HepG2 (cell line): Measurements from ENCODE around the gene SCYGR6. TPM values are rescaled to one million over a fixed set of nuclear protein-coding genes. Genes with fewer than 3 reads are reported as not detected.

ENCODE experiments used
- ATAC-seq: fragments of 200-7000 bp; cut with Tn5 transposase; 3 replicates; pipeline ENCODE4 v1.9.1; 2020; ENCODE audit warnings: mild to moderate bottlenecking, moderate library complexity
- BruUV-seq: library from RNA; stranded (reverse); fragments of 400-500 nt; replicated peaks from 2 replicates; lab custom pipeline; 2021; lab: Mats Ljungman, UMichigan
- CTCF ChIA-PET: fragments of 300-600 bp; formaldehyde crosslinking; extraction: SDS; loops from one replicate; lab custom pipeline; 2021; ENCODE audit warnings: low total read pairs, inconsistent platforms, low intra/inter-chr PET ratio; lab: Yijun Ruan, JAX
- POLR2A ChIA-PET: fragments of 350-600 bp; sonication (Branson Sonifier 250); formaldehyde crosslinking; loops from one replicate; lab custom pipeline; 2020; ENCODE audit warnings: antibody characterized with exemption, inconsistent platforms; lab: Yijun Ruan, JAX
- DNase-seq: peaks from one replicate; pipeline ENCODE4 v3.0.0-alpha.2; 2015; ENCODE audit warnings: low spot score
- FAIRE-seq: peaks from 3 replicates; lab custom pipeline; 2011; peaks lifted over from hg19 to GRCh38; lab: Jason Lieb, UNC
- H2AFZ ChIP-seq: one replicate; pipeline ENCODE4 v1.6.1; 2011; ENCODE audit warnings: low read length, inconsistent platforms
- H3K27ac ChIP-seq: fragments of 300-600 bp; 3 replicates; pipeline ENCODE4 v1.8.0; 2011; ENCODE audit warnings: mixed run types, mild to moderate bottlenecking, mixed read lengths, low read length, inconsistent platforms; ENCODE audit not compliant: insufficient read depth; ENCODE audit errors: extremely low read length
- H3K27me3 ChIP-seq, 2 experiments: fragments of 200-600 bp in 1 of 2; 2 replicates in 1 of 2; 3 replicates in 1 of 2; pipeline versions ENCODE4 v1.6.0 to v1.8.0; 2011; ENCODE audit warnings: low read length in 2 of 2, mild to moderate bottlenecking in 2 of 2, moderate library complexity in 2 of 2, inconsistent platforms in 1 of 2; ENCODE audit not compliant: insufficient read depth in 2 of 2, control insufficient read depth in 1 of 2
- H3K36me3 ChIP-seq, 2 experiments: fragments of 200-600 bp in 1 of 2; replicated peaks in 1 of 2; 2 replicates in 1 of 2; 3 replicates in 1 of 2; pipeline versions ENCODE4 v1.5.1 to v1.8.0; 2011; ENCODE audit warnings: low read length in 2 of 2, inconsistent platforms in 1 of 2; ENCODE audit not compliant: insufficient read depth in 2 of 2, control insufficient read depth in 1 of 2
- H3K4me1 ChIP-seq: 2 replicates; pipeline ENCODE4 v1.5.1; 2012; ENCODE audit warnings: low read length, inconsistent platforms; ENCODE audit not compliant: insufficient read depth
- H3K4me2 ChIP-seq: 2 replicates; pipeline ENCODE4 v1.6.0; 2011; ENCODE audit warnings: low read depth, low read length, inconsistent platforms
- H3K4me3 ChIP-seq, 3 experiments: fragments of 200-600 bp in 1 of 3; sonication (generic), shearing (Covaris generic) in 1 of 3; replicated peaks in 1 of 3; 2 replicates each; pipeline ENCODE4 v1.5.1; 2011 to 2016; ENCODE audit warnings: low read length in 3 of 3, inconsistent platforms in 2 of 3, low read depth in 2 of 3, mild to moderate bottlenecking in 2 of 3, control low read depth in 1 of 3, mixed read lengths in 1 of 3; ENCODE audit not compliant: insufficient read depth in 1 of 3
- H3K79me2 ChIP-seq: one replicate; pipeline ENCODE4 v1.6.1; 2011; ENCODE audit warnings: low read length, inconsistent platforms; ENCODE audit not compliant: insufficient read depth
- H3K9ac ChIP-seq: 2 replicates; pipeline ENCODE4 v1.6.0; 2011; ENCODE audit warnings: mild to moderate bottlenecking, low read depth, low read length, inconsistent platforms; ENCODE audit not compliant: insufficient read depth
- H3K9me3 ChIP-seq: 2 replicates; pipeline ENCODE4 v1.5.1; 2012; ENCODE audit warnings: mild to moderate bottlenecking, low read length
- H4K20me1 ChIP-seq: 2 replicates; pipeline ENCODE4 v1.6.0; 2011; ENCODE audit warnings: inconsistent platforms, mild to moderate bottlenecking, low read length, moderate library complexity; ENCODE audit not compliant: insufficient read depth
- KDM3A ChIP-seq: IDR thresholded peaks from 2 replicates; pipeline ENCODE4 v1.6.1; 2018; ENCODE audit warnings: low read depth, missing compliant biosample characterization
- MAZ ChIP-seq, 2 experiments: sonication (generic) in 1 of 2; formaldehyde crosslinking in 1 of 2; IDR thresholded peaks; 2 replicates each; pipeline versions ENCODE4 v1.5.0 to v1.6.1; 2012 to 2020; ENCODE audit warnings: low read depth in 2 of 2, mild to moderate bottlenecking in 2 of 2, borderline replicate concordance in 1 of 2, improper control_type of control experiment in 1 of 2, low read length in 1 of 2, missing genetic modification reagents in 1 of 2, moderate library complexity in 1 of 2
- MBNL3 ChIP-seq: fragments of 250-450 bp; sonication (Bioruptor Pico); conservative IDR thresholded peaks from 2 replicates; pipeline ENCODE4 v1.8.0; 2022; ENCODE audit warnings: mild to moderate bottlenecking, inconsistent platforms
- PRDM4 ChIP-seq: sonication (generic); formaldehyde crosslinking; IDR thresholded peaks from 2 replicates; pipeline ENCODE4 v1.9.0; 2021; ENCODE audit warnings: missing genetic modification reagents, borderline replicate concordance
- RARA ChIP-seq: IDR thresholded peaks from 2 replicates; pipeline ENCODE4 v1.6.1; 2016; ENCODE audit warnings: missing genetic modification reagents, missing compliant biosample characterization
- SMC3 ChIP-seq: IDR thresholded peaks from 2 replicates; pipeline ENCODE4 v1.6.1; 2011; ENCODE audit warnings: low read length, improper control_type of control experiment
- SP1 ChIP-seq, 2 experiments: fragments of 450-650 bp in 1 of 2; sonication (generic) in 1 of 2; formaldehyde crosslinking in 1 of 2; IDR thresholded peaks; 2 replicates each; pipeline versions ENCODE4 v1.4.0 to v1.6.1; 2016 to 2020; ENCODE audit warnings: missing genetic modification reagents in 1 of 2
- ZFP36 ChIP-seq: fragments of 150-350 bp; IDR thresholded peaks from 2 replicates; pipeline ENCODE4 v1.6.1; 2018; ENCODE audit warnings: borderline replicate concordance, low read length, low read depth; ENCODE audit not compliant: partially characterized antibody
- ZNF607 ChIP-seq: sonication (generic); formaldehyde crosslinking; IDR thresholded peaks from 2 replicates; pipeline ENCODE4 v1.5.1; 2020; ENCODE audit warnings: missing genetic modification reagents, mild to moderate bottlenecking, borderline replicate concordance
- ZNF709 ChIP-seq: sonication (generic); formaldehyde crosslinking; IDR thresholded peaks from 2 replicates; pipeline ENCODE4 v1.5.0; 2020; ENCODE audit warnings: mild to moderate bottlenecking, missing genetic modification reagents
- ZNF720 ChIP-seq: sonication (generic); formaldehyde crosslinking; IDR thresholded peaks from 2 replicates; pipeline ENCODE4 v1.4.0; 2020; ENCODE audit warnings: missing genetic modification reagents
- WGBS: methylation state at CpG from one replicate; pipeline ENCODE4 v1.1.6; 2017; ENCODE audit warnings: low lambda C conversion rate; 5-methylcytosine and 5-hydroxymethylcytosine counted together
- in situ Hi-C: cut with HindIII; loops from 2 replicates; pipeline ENCODE4 v1.10.0; 2017; ENCODE audit warnings: low pct_unique_long_range_greater_than_20kb; ENCODE audit not compliant: extremely low pct_ligation_motif_present
- intact Hi-C: fragments of 100-400 bp; cut with micrococcal nuclease; formaldehyde crosslinking; loops from one replicate; pipeline ENCODE4 v1.10.0; 2022; ENCODE audit not compliant: unreplicated experiment
- polyA plus RNA-seq, 8 experiments: library from polyadenylated mRNA; depleted of rRNA in 3 of 8; stranded (reverse) in 7 of 8; unstranded in 1 of 8; fragments of >200 nt; fragmentation: Illumina TruSeq in 4 of 8; extraction: Trizol in 4 of 8; gene quantifications; 2 replicates each; pipeline versions ENCODE4 v1.2.1 to v1.2.3, GENCODE V29; 2011 to 2016; ENCODE audit warnings: low read depth in 4 of 8, missing spikeins in 1 of 8, mixed read lengths in 1 of 8; ENCODE audit not compliant: insufficient read depth in 1 of 8
- total RNA-seq, 5 experiments: library from RNA; depleted of rRNA; stranded (reverse); fragments of >200 nt; fragmentation: Illumina TruSeq; extraction: Trizol; gene quantifications; 2 replicates each; pipeline ENCODE4 v1.2.3, GENCODE V29; 2016; ENCODE audit warnings: low read depth in 1 of 5
- TF ChIP-seq, protein P1 (sequence below): sonication (generic); formaldehyde crosslinking; IDR thresholded peaks from 2 replicates; pipeline ENCODE4 v1.4.0; 2020; ENCODE audit warnings: low read depth, mild to moderate bottlenecking, missing genetic modification reagents
- TF ChIP-seq, protein P2 (sequence below): sonication (generic); formaldehyde crosslinking; IDR thresholded peaks from 2 replicates; pipeline ENCODE4 v1.8.1; 2022; ENCODE audit warnings: mild to moderate bottlenecking, missing genetic modification reagents
- TF ChIP-seq, protein P3 (sequence below): sonication (generic); formaldehyde crosslinking; IDR thresholded peaks from 2 replicates; pipeline ENCODE4 v1.4.0; 2020; ENCODE audit warnings: mild to moderate bottlenecking, missing genetic modification reagents

The SCYGR6 gene
- total and polyA plus RNA-seq, 2 of the 13 experiments (the other 11 are each of a cell fraction or from before 2014, with no cell fraction given) = not detected

- ChIA-PET POLR2A (interaction anchor here (0.8 to 1.7 kb wide), 6 partner anchors 47 to 361 kb away, joined by 3 to 6 read pairs (median 4); partner anchors contain the start of gene CCL20), CTCF (interaction anchor here (0.7 to 2.1 kb wide), 8 partner anchors 19 to 637 kb away, joined by 4 to 29 read pairs (median 6); partner anchors contain the start of gene AGFG1)
- H3K79me2 ChIP-seq = no peaks in the 10 kb centered on the region
- intact Hi-C loops (loop anchor here (1.0 to 10.0 kb wide), 7 partner anchors 19 to 636 kb away; partner anchors contain the start of gene AGFG1), in situ Hi-C loops (loop anchor here (5.0 to 10.0 kb wide), 5 partner anchors 96 to 632 kb away; partner anchors contain the start of gene AGFG1)
- no peak overlapping the region for H3K27ac ChIP-seq
- no TSS peak for BruUV-seq
- peak overlapping the region; percentile 53 for H3K4me2 ChIP-seq
- H3K36me3 ChIP-seq = no peaks in the 10 kb centered on the region
- peak; percentile 83 for DNase-seq
- ATAC-seq = peak; percentile 98
- 12% methylated on average over 11 of the region's 11 CpGs for WGBS
- no peaks in the 10 kb centered on the region for H4K20me1 ChIP-seq
- H2AFZ ChIP-seq = peak overlapping the region; percentile 64
- no peaks in the 10 kb centered on the region for H3K9me3 ChIP-seq
- H3K27me3 ChIP-seq = no peaks in the 10 kb centered on the region
- peak overlapping the region in 1 of 3 experiments; percentile 8; a peak in 1 of 6 replicates for H3K4me3 ChIP-seq
- FAIRE-seq = peak; percentile 37
- H3K4me1 ChIP-seq = peaks cover 56% of the 10 kb centered on the region
- H3K9ac ChIP-seq = no peak overlapping the region
- TF ChIP-seq MAZ (IDR thresholded peaks at IDR 0.05; ENCODE audit: borderline replicate concordance, low read depth, low read length) (no peak), MAZ (CRISPR knock-in tag; IDR thresholded peaks at IDR 0.05; ENCODE audit: low read depth) (no peak), ZNF709 (no peak), MBNL3 (no peak), SMC3 (peak; percentile 97), ZFP36 (no peak), ZNF720 (CRISPR knock-in tag) (no peak), KDM3A (CRISPR knock-in tag) (peak; percentile 86), ZNF607 (CRISPR knock-in tag) (no peak), SP1 (IDR thresholded peaks at IDR 0.05) (no peak), SP1 (CRISPR knock-in tag; IDR thresholded peaks at IDR 0.05) (no peak), PRDM4 (CRISPR knock-in tag) (no peak), RARA (CRISPR knock-in tag) (peak; percentile 48; the same call in 1 of the 2 replicates)
- TF ChIP-seq, protein P1, sequence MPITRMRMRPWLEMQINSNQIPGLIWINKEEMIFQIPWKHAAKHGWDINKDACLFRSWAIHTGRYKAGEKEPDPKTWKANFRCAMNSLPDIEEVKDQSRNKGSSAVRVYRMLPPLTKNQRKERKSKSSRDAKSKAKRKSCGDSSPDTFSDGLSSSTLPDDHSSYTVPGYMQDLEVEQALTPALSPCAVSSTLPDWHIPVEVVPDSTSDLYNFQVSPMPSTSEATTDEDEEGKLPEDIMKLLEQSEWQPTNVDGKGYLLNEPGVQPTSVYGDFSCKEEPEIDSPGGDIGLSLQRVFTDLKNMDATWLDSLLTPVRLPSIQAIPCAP (CRISPR knock-in tag) = no peak
- TF ChIP-seq, protein P2, sequence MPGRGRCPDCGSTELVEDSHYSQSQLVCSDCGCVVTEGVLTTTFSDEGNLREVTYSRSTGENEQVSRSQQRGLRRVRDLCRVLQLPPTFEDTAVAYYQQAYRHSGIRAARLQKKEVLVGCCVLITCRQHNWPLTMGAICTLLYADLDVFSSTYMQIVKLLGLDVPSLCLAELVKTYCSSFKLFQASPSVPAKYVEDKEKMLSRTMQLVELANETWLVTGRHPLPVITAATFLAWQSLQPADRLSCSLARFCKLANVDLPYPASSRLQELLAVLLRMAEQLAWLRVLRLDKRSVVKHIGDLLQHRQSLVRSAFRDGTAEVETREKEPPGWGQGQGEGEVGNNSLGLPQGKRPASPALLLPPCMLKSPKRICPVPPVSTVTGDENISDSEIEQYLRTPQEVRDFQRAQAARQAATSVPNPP (CRISPR knock-in tag) = no peak
- TF ChIP-seq, protein P3, sequence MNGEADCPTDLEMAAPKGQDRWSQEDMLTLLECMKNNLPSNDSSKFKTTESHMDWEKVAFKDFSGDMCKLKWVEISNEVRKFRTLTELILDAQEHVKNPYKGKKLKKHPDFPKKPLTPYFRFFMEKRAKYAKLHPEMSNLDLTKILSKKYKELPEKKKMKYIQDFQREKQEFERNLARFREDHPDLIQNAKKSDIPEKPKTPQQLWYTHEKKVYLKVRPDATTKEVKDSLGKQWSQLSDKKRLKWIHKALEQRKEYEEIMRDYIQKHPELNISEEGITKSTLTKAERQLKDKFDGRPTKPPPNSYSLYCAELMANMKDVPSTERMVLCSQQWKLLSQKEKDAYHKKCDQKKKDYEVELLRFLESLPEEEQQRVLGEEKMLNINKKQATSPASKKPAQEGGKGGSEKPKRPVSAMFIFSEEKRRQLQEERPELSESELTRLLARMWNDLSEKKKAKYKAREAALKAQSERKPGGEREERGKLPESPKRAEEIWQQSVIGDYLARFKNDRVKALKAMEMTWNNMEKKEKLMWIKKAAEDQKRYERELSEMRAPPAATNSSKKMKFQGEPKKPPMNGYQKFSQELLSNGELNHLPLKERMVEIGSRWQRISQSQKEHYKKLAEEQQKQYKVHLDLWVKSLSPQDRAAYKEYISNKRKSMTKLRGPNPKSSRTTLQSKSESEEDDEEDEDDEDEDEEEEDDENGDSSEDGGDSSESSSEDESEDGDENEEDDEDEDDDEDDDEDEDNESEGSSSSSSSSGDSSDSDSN = no peak
These were observed 41.9 kb upstream of the SCYGR6 start for GRCh38 chr2:227766373-227766883.
